ENCODE results near the gene ABHD15. TPM values are rescaled to one million over a fixed set of nuclear protein-coding genes. Genes with fewer than 3 reads are reported as not detected.

Gene ABHD15
- total and polyA plus RNA-seq, 9 of the 15 experiments (the other 6 are each of a cell fraction or from before 2014, with no cell fraction given) = 0.85 to 4.2 (median 2.1) TPM

DNA sequence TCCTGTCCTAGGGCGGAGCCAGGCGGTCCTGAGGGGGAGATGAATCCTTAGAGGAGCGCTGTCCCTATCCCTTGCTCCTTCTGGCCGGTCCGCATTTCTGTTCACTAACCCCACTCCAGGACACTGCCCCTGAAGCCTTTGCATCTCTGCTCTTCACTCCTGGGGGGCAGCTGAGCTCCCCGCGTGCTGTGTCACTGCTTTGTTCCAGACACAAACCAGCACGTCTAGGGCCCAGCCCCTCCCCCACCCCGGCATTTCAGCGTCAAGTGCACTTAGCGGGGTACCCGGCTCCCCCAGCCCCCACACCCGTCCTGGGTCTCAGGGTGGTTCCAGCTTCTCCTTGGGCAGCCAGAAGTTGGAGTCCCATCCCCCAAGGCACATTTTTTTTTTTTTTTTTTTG lies 47.0 kb upstream of the ABHD15 start:
- ChIA-PET CTCF (ENCODE audit: low intra/inter-chr PET ratio) (no interaction called here), POLR2A (no interaction called here)
- ATAC-seq (no peak), DNase-seq (ENCODE audit: extremely low read depth in 1 of 4, low spot score in 3 of 4) (no peak), FAIRE-seq (no peak)
- Histone ChIP-seq H3K4me3 (no peak overlapping the region), H3K9me1 (ENCODE audit: control insufficient read depth, insufficient read depth, low read length) (no peaks in the 10 kb centered on the region), H3K4me1 (replicated peaks in 1 of 2; ENCODE audit: control insufficient read depth in 2 of 2, insufficient read depth in 2 of 2, low read length in 2 of 2) (peaks cover 18 to 58% of the 10 kb centered on the region in 2 experiments), H3K36me3 (ENCODE audit: control insufficient read depth, insufficient read depth, low read length) (peaks cover 3% of the 10 kb centered on the region; the same call in 1 of the 3 replicates), H3K27me3 (ENCODE audit: control insufficient read depth in 2 of 2, insufficient read depth in 2 of 2, low read length in 2 of 2) (no peaks in the 10 kb centered on the region), H3K4me2 (ENCODE audit: insufficient read depth, low read length) (no peak overlapping the region), H3K9me3 (replicated peaks; ENCODE audit: control insufficient read depth, insufficient read depth, low read depth, low read length) (no peaks in the 10 kb centered on the region), H3K27ac (ENCODE audit: extremely low read depth, low read depth, low read length) (no peak overlapping the region), H4K20me1 (replicated peaks; ENCODE audit: control insufficient read depth, insufficient read depth, low read length) (no peaks in the 10 kb centered on the region; the same call in 1 of the 2 replicates), H3K79me2 (ENCODE audit: control insufficient read depth, insufficient read depth, low read length) (no peaks in the 10 kb centered on the region), H3K9ac (ENCODE audit: insufficient read depth in 1 of 2, low read depth in 2 of 2, low read length in 2 of 2) (no peak overlapping the region), H2AFZ (ENCODE audit: low read depth, low read length) (no peak overlapping the region)
- BruUV-seq (replicated peaks) = no TSS peak
- in situ Hi-C loops (cut with MboI) = no loop called here
- WGBS (ENCODE audit: insufficient coverage, low coverage, missing lambda C conversion rate) = 65% methylated on average over 9 of the region's 13 CpGs
- intact Hi-C loops (cut with micrococcal nuclease) = loop anchor here (10.0 kb wide), 1 partner anchor 469 kb away; no protein-coding TSS in a partner anchor
- no peak for TF ChIP-seq HMG20A (CRISPR knock-in tag; conservative IDR thresholded peaks at IDR 0.05)
- TF ChIP-seq, protein P1, sequence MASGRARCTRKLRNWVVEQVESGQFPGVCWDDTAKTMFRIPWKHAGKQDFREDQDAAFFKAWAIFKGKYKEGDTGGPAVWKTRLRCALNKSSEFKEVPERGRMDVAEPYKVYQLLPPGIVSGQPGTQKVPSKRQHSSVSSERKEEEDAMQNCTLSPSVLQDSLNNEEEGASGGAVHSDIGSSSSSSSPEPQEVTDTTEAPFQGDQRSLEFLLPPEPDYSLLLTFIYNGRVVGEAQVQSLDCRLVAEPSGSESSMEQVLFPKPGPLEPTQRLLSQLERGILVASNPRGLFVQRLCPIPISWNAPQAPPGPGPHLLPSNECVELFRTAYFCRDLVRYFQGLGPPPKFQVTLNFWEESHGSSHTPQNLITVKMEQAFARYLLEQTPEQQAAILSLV (tag; IDR thresholded peaks at IDR 0.05) = no peak
- no peak for TF ChIP-seq RFX7 (CRISPR knock-in tag; IDR thresholded peaks at IDR 0.05)
- TF ChIP-seq, protein P2, sequence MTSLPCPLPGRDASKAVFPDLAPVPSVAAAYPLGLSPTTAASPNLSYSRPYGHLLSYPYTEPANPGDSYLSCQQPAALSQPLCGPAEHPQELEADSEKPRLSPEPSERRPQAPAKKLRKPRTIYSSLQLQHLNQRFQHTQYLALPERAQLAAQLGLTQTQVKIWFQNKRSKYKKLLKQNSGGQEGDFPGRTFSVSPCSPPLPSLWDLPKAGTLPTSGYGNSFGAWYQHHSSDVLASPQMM (CRISPR knock-in tag; IDR thresholded peaks at IDR 0.05) = no peak
- no peak for TF ChIP-seq CTBP1 (IDR thresholded peaks at IDR 0.05; ENCODE audit: borderline replicate concordance)
- no peak for TF ChIP-seq OTX1 (CRISPR knock-in tag; IDR thresholded peaks at IDR 0.05)
- TF ChIP-seq KLF16 (IDR thresholded peaks at IDR 0.05) = no peak
- TF ChIP-seq SP2 (IDR thresholded peaks at IDR 0.05; ENCODE audit: extremely low read depth, low read depth, low read length, poor library complexity, severe bottlenecking) = no peak
- no peak for TF ChIP-seq TBL1XR1 (IDR thresholded peaks at IDR 0.05; ENCODE audit: low read length in 2 of 2)
- TF ChIP-seq ZFP36 (IDR thresholded peaks at IDR 0.05; ENCODE audit: low read depth, low read length, partially characterized antibody) = no peak
- TF ChIP-seq, protein P3, sequence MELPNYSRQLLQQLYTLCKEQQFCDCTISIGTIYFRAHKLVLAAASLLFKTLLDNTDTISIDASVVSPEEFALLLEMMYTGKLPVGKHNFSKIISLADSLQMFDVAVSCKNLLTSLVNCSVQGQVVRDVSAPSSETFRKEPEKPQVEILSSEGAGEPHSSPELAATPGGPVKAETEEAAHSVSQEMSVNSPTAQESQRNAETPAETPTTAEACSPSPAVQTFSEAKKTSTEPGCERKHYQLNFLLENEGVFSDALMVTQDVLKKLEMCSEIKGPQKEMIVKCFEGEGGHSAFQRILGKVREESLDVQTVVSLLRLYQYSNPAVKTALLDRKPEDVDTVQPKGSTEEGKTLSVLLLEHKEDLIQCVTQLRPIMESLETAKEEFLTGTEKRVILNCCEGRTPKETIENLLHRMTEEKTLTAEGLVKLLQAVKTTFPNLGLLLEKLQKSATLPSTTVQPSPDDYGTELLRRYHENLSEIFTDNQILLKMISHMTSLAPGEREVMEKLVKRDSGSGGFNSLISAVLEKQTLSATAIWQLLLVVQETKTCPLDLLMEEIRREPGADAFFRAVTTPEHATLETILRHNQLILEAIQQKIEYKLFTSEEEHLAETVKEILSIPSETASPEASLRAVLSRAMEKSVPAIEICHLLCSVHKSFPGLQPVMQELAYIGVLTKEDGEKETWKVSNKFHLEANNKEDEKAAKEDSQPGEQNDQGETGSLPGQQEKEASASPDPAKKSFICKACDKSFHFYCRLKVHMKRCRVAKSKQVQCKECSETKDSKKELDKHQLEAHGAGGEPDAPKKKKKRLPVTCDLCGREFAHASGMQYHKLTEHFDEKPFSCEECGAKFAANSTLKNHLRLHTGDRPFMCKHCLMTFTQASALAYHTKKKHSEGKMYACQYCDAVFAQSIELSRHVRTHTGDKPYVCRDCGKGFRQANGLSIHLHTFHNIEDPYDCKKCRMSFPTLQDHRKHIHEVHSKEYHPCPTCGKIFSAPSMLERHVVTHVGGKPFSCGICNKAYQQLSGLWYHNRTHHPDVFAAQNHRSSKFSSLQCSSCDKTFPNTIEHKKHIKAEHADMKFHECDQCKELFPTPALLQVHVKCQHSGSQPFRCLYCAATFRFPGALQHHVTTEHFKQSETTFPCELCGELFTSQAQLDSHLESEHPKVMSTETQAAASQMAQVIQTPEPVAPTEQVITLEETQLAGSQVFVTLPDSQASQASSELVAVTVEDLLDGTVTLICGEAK (IDR thresholded peaks at IDR 0.05) = no peak
- TF ChIP-seq, protein P3 (CRISPR knock-in tag; IDR thresholded peaks at IDR 0.05) = no peak
- no peak for TF ChIP-seq TCF3 (CRISPR knock-in tag; IDR thresholded peaks at IDR 0.05)
- no peak for TF ChIP-seq POLR2A (conservative IDR thresholded peaks at IDR 0.05)
- no peak for TF ChIP-seq TBP (optimal IDR thresholded peaks at IDR 0.05; ENCODE audit: low read depth, low read length)
